ENCODE results near the gene RDX. TPM values are rescaled to one million over a fixed set of nuclear protein-coding genes. Genes with fewer than 3 reads are reported as not detected.
"Not testable (repeated sequence)": the region's sequence is repeated elsewhere in the genome, so short reads cannot be mapped to it uniquely, and the experiment has no call there.

Gene RDX
- polyA plus RNA-seq, 3 donors, result 155 to 196 (median 165) TPM

- DNase-seq (ENCODE audit: low read depth in 3 of 3, low spot score in 2 of 3), result not testable (repeated sequence)
These were observed 15.8 kb downstream of the RDX start for GRCh38 chr11:110280595-110280994.

DNA sequence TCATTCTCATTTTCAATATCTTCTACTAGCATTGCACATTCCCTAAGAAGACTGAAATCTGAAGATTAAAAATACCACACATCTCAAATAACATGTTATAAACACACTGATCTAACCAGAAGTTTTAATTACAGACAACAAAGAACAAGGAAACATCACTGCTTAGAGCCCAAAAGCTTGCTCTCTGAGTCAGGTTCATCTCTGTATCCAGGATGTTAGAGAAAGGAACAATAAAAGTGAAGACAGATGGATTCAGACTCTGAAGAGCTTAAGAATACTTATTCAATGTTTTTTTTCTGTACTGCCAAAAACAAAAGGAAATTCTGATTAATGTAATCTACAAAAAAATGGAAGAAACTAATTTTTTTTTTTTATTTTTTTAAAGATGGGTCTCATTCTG lies 16.5 kb downstream of the RDX start:
- no peak for DNase-seq (ENCODE audit: low read depth in 3 of 3, low spot score in 2 of 3)

- no peak for DNase-seq (ENCODE audit: low read depth in 3 of 3, low spot score in 2 of 3)
These were observed 23.5 kb downstream of the RDX start for GRCh38 chr11:110272919-110273318.

- no peak for DNase-seq (ENCODE audit: low read depth in 3 of 3, low spot score in 2 of 3)
These were observed 26.4 kb downstream of the RDX start for GRCh38 chr11:110269996-110270395.

DNA sequence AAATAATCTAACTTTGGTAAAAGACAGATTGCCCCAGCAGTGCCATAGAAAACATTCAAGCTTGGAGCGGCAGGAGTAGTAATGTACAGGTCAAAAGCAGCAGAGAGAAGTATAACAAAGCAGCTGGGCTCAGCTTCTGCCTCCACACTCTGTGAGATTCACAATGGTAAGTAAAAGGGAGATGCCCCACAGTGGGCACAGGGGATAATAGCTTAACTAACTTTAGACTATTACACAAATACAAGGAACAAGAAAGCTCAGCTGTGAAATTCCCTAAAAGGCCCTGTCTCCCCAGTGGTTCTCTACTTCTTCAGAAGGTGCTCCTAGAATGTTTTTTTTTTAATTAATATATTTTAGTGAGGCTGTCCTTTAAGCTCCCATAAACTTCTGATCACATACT lies 28.0 kb downstream of the RDX start:
- DNase-seq (ENCODE audit: low read depth in 3 of 3, low spot score in 2 of 3), result no peak

DNA sequence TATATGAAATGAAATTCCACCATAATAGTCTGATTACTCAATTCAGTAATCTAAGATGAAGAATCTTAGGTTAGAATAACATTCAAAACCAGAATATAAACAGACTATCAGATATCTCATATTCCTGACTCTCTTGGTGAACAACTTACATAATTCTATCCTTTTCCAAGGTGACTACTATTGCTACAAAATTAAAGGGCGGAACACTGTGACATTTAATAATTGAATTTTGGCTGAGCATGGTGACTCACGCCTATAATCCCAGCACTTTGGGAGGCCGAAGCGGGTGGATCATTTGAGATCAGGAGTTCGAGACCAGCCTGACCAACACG lies 34.4 kb downstream of the RDX start:
- DNase-seq (ENCODE audit: low read depth in 3 of 3, low spot score in 2 of 3), result no peak

GRCh38 chr11:110261195-110262071 lies 35.0 kb downstream of the RDX start:
- no peak for DNase-seq (ENCODE audit: low read depth in 3 of 3, low spot score in 2 of 3)

GRCh38 chr11:110253525-110253924 lies 42.9 kb downstream of the RDX start:
- DNase-seq (ENCODE audit: low read depth in 3 of 3, low spot score in 2 of 3), result no peak

DNA sequence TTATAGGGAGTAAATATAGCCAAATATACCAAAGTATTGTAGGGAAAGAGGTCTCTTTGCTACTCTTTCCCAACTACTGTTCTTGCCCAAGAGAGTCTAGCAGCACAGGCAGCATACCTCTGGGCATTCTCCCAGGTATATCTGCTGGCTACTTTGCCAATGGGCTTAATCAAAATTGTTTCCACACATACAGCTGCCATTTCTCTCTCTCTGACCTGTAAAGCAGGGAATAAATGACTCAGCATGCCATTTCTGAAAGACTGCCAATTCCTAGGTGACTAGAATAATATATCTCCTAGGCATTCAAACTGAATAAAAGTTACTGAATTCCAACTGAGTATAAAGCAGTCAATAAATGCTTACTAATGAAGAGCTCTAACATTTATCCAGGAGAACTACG lies 44.6 kb downstream of the RDX start:
- DNase-seq (ENCODE audit: low read depth in 3 of 3, low spot score in 2 of 3), result no peak

DNA sequence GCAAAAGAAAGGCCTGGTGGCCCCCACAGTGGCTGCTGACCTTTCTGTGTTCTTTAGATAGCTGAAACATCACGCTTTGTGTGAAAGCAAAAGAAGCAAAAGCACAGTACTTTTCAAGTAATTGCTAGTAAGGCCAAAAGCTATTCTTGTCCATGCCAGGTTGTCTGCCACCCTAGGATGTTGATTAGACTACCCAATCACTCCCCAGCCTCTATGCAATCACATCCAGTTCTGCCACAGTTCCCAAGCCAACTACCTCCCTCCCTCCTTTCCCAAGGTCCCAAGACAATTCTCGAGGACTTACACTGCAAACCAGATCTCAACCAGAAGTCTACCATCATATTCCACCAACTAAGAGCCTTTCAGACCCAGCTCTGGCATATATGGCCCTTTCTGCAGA lies 46.2 kb downstream of the RDX start:
- DNase-seq (ENCODE audit: low read depth in 3 of 3, low spot score in 2 of 3), result no peak

DNA sequence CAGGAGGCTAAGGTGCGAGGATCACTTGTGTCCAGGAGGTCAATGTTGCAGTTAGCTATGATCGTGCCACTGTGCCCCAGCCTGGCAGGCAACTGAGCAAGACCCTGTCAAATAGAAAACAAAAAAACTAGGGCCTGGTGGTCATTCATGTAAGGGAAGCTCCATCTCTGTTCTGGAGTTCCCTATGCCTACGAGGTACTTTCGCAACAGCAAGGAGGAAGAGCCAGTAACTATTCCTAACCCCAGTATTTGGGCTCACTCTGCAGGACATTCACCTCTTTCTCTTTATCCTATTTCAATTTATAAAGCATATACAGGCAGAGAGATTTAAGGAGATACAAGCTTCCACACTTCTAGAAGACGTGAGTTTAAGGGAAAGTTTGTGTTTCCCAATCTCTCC lies 46.6 kb downstream of the RDX start:
- no peak for DNase-seq (ENCODE audit: low read depth in 3 of 3, low spot score in 2 of 3)

- DNase-seq (ENCODE audit: low read depth in 3 of 3, low spot score in 2 of 3), result no peak
These were observed 47.3 kb downstream of the RDX start for GRCh38 chr11:110249066-110249465.

DNA sequence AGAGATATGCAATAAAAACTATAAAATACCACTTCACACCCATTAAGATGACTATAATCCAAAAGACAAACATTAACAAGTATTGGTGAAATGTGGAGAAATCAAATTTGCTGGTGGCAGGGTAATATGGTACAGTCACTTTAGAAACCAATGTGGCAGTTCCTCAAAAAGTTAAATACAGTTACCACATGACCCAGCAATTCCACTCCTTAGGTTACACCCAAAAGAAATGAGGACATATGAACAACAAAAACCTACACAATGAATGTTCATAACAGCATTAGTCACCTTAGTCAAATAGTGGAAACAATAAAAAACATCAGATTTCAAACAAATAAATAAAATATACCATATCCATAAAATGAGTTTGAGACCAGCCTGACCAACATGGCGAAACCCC lies 52.6 kb downstream of the RDX start:
- DNase-seq (ENCODE audit: low read depth in 3 of 3, low spot score in 2 of 3), result no peak

GRCh38 chr11:110242746-110243145 lies 53.7 kb downstream of the RDX start:
- no peak for DNase-seq (ENCODE audit: low read depth in 3 of 3, low spot score in 2 of 3)

GRCh38 chr11:110242188-110242587 lies 54.2 kb downstream of the RDX start:
- DNase-seq (ENCODE audit: low read depth in 3 of 3, low spot score in 2 of 3), result no peak

GRCh38 chr11:110235966-110236365 lies 60.4 kb downstream of the RDX start:
- no peak for DNase-seq (ENCODE audit: low read depth in 3 of 3, low spot score in 2 of 3)

DNA sequence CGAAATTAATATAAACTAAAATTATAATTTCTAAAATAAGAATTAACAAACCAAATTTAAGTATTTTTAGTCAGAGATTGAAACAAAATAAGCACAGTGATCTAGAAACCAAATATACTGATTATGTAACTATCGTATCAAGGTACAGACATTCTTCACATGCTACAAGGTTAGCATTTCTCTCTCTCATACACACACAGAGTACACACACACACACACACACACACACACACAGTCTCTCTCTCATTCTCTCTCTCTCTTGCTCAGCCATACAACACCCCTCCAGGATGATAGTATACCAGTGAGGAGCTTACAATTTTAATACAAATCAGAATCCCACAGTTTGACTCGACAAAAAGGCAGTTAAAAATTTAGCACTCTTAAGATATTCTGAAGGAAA lies 66.0 kb downstream of the RDX start:
- DNase-seq (ENCODE audit: low read depth in 3 of 3, low spot score in 2 of 3), result no peak

- no peak for DNase-seq (ENCODE audit: low read depth in 3 of 3, low spot score in 2 of 3)
These were observed 77.2 kb downstream of the RDX start for GRCh38 chr11:110219006-110219785.

DNA sequence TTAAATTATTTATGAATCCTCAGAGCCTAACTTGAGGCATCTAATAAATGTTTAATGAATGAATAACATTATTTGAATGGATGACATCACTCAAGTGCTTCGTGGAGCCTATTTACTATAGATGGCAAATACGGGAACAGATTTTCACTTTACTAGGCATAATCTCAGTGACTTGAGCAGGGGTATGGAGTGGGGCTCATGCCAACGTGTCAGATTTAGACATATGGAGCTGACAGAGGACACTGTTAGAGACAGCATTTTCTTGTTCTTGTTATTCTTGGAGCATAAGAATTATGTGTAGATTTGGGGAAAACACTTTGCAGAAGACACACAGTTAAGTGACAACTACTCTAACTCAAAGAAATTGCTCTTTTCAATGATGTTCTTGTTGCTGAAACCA lies 78.5 kb downstream of the RDX start:
- DNase-seq (ENCODE audit: low read depth in 3 of 3, low spot score in 2 of 3), result no peak

DNA sequence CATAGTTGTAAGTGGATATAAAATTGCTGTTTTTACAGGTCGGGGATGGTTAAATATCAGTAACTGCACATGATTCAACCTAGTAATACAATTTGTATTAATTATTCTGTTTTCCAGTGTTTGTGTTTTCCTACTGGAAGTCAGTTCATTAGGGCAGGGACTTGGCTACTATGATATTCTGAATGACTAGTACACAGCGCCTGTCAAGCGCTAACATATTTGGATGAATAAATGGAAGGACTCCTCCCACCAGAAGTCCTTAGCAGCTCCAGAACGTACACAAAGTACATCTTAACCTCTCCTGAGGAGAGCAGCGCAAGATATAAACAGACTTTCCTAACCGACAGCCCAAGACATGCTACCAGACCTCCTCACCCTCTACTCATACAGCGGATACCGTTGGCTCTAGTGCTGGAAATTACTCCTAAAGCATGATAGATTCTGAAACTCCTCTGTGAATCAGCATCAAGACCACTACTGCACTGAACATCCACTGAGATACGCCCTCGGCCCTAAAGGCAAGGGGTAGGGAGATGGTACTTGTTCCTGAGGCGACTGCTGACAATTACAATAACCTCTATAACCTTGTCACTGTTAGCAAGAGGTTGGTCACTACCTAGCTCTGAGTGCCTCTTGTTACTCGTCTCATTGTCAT lies 79.1 kb downstream of the RDX start:
- DNase-seq (ENCODE audit: low read depth in 3 of 3, low spot score in 2 of 3), result no peak

- DNase-seq (ENCODE audit: low read depth in 3 of 3, low spot score in 2 of 3), result not testable (repeated sequence)
These were observed 87.1 kb downstream of the RDX start for GRCh38 chr11:110209313-110209694.
